ENCODE results near the gene POMGNT1. TPM values are rescaled to one million over a fixed set of nuclear protein-coding genes. Genes with fewer than 3 reads are reported as not detected.

Gene POMGNT1
- total and polyA plus RNA-seq, 2 of the 13 experiments (the other 11 are each of a cell fraction or from before 2014, with no cell fraction given): 33.9 to 46.8 TPM

DNA sequence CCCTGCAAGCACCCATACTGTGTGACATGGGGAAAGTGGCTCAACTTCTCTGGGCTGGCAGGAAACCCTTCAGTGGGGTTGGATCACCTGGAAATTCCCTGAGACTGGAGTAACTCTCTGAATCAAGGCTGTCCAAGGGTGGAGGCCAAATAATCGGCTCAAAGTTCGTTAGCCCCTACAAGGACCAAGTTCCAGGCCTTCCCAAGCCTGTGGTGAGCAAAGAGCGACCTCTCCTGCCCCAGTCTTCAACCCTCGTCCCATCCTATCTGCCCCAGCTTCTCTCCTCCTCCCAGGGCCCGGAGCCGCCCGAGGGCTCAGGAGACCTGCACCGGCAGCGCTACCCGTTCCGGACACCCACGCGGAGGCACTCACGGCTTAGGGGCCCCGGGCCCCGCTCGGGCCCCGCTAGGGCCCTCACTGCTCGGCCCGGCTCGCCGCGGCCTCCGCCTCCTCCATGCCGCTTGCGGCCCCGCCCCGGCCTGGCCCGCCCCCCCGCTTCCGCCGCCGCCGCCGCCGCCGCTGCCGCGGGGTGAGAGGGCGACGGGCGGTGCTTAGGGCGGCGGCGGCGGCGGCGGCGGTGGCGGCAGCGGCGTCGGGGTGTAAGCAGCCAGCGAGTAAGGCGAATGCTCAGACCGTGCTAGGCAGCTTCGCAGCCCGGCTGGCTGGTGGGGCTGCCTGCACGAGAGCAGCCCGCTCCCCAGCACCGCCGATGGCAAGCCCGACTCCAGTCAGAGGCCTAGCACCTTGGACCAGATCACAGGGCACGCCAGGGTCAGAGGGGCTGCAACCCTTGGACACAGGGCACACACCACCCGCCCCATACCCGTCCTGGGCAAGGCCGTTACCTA lies at the start of gene POMGNT1 (continued):
- no peak for TF ChIP-seq ZNF24 (IDR thresholded peaks at IDR 0.05)
- TF ChIP-seq PLSCR1 (CRISPR knock-in tag; IDR thresholded peaks at IDR 0.05; ENCODE audit: borderline replicate concordance): no peak
- TF ChIP-seq SNAPC4 (CRISPR knock-in tag; IDR thresholded peaks at IDR 0.05): 0 out of 2 replicates have a peak, but pooled peaks have one; percentile 33
- TF ChIP-seq ZNF720 (CRISPR knock-in tag; IDR thresholded peaks at IDR 0.05): no peak
- TF ChIP-seq ZNF552 (CRISPR knock-in tag; IDR thresholded peaks at IDR 0.05; ENCODE audit: borderline replicate concordance): no peak
- TF ChIP-seq PHB2 (IDR thresholded peaks at IDR 0.05; ENCODE audit: partially characterized antibody): no peak
- TF ChIP-seq TARDBP (CRISPR knock-in tag; IDR thresholded peaks at IDR 0.05): no peak
- no peak for TF ChIP-seq ZC3H4 (CRISPR knock-in tag; IDR thresholded peaks at IDR 0.05; ENCODE audit: borderline replicate concordance)
- no peak for TF ChIP-seq ZNF44 (CRISPR knock-in tag; IDR thresholded peaks at IDR 0.05)
- TF ChIP-seq MTA1 (CRISPR knock-in tag; IDR thresholded peaks at IDR 0.05; ENCODE audit: borderline replicate concordance): no peak
- TF ChIP-seq, protein P1, sequence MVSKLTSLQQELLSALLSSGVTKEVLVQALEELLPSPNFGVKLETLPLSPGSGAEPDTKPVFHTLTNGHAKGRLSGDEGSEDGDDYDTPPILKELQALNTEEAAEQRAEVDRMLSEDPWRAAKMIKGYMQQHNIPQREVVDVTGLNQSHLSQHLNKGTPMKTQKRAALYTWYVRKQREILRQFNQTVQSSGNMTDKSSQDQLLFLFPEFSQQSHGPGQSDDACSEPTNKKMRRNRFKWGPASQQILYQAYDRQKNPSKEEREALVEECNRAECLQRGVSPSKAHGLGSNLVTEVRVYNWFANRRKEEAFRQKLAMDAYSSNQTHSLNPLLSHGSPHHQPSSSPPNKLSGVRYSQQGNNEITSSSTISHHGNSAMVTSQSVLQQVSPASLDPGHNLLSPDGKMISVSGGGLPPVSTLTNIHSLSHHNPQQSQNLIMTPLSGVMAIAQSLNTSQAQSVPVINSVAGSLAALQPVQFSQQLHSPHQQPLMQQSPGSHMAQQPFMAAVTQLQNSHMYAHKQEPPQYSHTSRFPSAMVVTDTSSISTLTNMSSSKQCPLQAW (CRISPR knock-in tag; IDR thresholded peaks at IDR 0.05): 0 out of 2 replicates have a peak, but pooled peaks have one; percentile 8
- no peak; the same call in 1 of the 2 replicates for TF ChIP-seq KLF15 (CRISPR knock-in tag; IDR thresholded peaks at IDR 0.05; ENCODE audit: borderline replicate concordance)
- no peak for TF ChIP-seq BRF2 (CRISPR knock-in tag; IDR thresholded peaks at IDR 0.05)
- TF ChIP-seq ZNF607 (CRISPR knock-in tag; IDR thresholded peaks at IDR 0.05; ENCODE audit: borderline replicate concordance): no peak; the same call in 1 of the 2 replicates
- no peak for TF ChIP-seq LCORL (IDR thresholded peaks at IDR 0.05)
- TF ChIP-seq LCORL (CRISPR knock-in tag; IDR thresholded peaks at IDR 0.05): no peak
- TF ChIP-seq, protein P2, sequence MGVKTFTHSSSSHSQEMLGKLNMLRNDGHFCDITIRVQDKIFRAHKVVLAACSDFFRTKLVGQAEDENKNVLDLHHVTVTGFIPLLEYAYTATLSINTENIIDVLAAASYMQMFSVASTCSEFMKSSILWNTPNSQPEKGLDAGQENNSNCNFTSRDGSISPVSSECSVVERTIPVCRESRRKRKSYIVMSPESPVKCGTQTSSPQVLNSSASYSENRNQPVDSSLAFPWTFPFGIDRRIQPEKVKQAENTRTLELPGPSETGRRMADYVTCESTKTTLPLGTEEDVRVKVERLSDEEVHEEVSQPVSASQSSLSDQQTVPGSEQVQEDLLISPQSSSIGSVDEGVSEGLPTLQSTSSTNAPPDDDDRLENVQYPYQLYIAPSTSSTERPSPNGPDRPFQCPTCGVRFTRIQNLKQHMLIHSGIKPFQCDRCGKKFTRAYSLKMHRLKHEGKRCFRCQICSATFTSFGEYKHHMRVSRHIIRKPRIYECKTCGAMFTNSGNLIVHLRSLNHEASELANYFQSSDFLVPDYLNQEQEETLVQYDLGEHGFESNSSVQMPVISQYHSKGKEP (CRISPR knock-in tag; IDR thresholded peaks at IDR 0.05): no peak
- TF ChIP-seq HMG20B (CRISPR knock-in tag; conservative IDR thresholded peaks at IDR 0.05): 0 out of 2 replicates have a peak, but pooled peaks have one; percentile 20
- TF ChIP-seq ZFY (CRISPR knock-in tag; IDR thresholded peaks at IDR 0.05): peak; percentile 90

All from HepG2 (cell line).